Measurements from ENCODE around the gene FAM53B.

DNA sequence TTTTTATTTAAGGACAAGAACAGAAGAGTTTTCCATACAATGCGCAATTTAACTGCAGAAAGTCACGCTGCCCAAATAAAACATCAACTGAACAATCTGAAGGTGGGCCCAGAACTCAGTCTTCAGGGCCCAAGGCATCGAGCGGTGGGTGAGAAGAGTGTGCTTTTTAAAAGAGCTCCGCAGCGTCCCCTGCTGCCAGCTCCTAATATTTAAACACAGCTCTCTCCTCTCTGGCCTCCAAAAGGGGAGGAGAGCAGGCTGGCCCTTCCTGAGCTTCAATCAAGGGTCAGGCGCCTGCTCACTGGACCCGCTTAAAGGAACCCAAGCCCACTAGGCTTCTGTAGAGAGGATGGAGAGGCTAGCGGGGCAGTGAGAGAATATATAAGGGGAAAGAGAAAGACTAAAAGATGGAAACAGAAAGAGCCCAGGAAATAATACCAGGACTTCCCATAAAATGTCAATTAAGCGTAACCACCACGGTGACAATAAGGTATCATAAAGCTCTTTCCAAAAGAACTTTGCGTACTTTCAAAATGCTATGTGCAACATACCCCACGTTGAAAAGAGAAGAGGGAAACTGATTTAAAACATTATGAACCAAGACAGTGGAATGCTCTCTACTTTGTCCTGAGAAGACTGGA is 2.8 kb downstream of the FAM53B start:
- TF ChIP-seq, protein P1, sequence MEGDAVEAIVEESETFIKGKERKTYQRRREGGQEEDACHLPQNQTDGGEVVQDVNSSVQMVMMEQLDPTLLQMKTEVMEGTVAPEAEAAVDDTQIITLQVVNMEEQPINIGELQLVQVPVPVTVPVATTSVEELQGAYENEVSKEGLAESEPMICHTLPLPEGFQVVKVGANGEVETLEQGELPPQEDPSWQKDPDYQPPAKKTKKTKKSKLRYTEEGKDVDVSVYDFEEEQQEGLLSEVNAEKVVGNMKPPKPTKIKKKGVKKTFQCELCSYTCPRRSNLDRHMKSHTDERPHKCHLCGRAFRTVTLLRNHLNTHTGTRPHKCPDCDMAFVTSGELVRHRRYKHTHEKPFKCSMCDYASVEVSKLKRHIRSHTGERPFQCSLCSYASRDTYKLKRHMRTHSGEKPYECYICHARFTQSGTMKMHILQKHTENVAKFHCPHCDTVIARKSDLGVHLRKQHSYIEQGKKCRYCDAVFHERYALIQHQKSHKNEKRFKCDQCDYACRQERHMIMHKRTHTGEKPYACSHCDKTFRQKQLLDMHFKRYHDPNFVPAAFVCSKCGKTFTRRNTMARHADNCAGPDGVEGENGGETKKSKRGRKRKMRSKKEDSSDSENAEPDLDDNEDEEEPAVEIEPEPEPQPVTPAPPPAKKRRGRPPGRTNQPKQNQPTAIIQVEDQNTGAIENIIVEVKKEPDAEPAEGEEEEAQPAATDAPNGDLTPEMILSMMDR (IDR thresholded peaks at IDR 0.05), result peak; percentile 90 to 95 (median 93)
- TF ChIP-seq POLR2A (IDR thresholded peaks at IDR 0.05), result no peak
- TF ChIP-seq POLR2AphosphoS5 (IDR thresholded peaks at IDR 0.05), result peak in 2 of 3 donors; percentile 17 to 46

Measured in breast epithelium (tissue), 3 donors.